Activated naive CD8-positive, alpha-beta T cell treated with anti-CD3 and anti-CD28 coated beads, Interleukin-2, amount 50 U/mL, for 24 hours (primary cell): ENCODE data around the gene DNMBP.

ENCODE experiments used
- ATAC-seq: fragments of 150-1000 bp; cut with Tn5 transposase; one replicate; pipeline ENCODE4 v1.10.0; 2021
- DNase-seq: peaks from one replicate; pipeline ENCODE4 v3.0.0; 2021
- H3K27ac Mint-ChIP-seq: one replicate; pipeline ENCODE4 v1.8.0; 2021; ENCODE audit warnings: mild to moderate bottlenecking, mixed read lengths
- H3K27me3 Mint-ChIP-seq: one replicate; pipeline ENCODE4 v1.8.0; 2021; ENCODE audit warnings: mixed read lengths
- H3K36me3 Mint-ChIP-seq: one replicate; pipeline ENCODE4 v1.8.0; 2021; ENCODE audit warnings: low read depth, mixed read lengths
- H3K4me1 Mint-ChIP-seq: one replicate; pipeline ENCODE4 v1.8.0; 2021; ENCODE audit warnings: mixed read lengths
- H3K4me3 Mint-ChIP-seq: one replicate; pipeline ENCODE4 v1.8.0; 2021; ENCODE audit warnings: mild to moderate bottlenecking, moderate library complexity, mixed read lengths
- H3K9me3 Mint-ChIP-seq: one replicate; pipeline ENCODE4 v1.8.0; 2021; ENCODE audit warnings: mixed read lengths

DNMBP gene

DNA sequence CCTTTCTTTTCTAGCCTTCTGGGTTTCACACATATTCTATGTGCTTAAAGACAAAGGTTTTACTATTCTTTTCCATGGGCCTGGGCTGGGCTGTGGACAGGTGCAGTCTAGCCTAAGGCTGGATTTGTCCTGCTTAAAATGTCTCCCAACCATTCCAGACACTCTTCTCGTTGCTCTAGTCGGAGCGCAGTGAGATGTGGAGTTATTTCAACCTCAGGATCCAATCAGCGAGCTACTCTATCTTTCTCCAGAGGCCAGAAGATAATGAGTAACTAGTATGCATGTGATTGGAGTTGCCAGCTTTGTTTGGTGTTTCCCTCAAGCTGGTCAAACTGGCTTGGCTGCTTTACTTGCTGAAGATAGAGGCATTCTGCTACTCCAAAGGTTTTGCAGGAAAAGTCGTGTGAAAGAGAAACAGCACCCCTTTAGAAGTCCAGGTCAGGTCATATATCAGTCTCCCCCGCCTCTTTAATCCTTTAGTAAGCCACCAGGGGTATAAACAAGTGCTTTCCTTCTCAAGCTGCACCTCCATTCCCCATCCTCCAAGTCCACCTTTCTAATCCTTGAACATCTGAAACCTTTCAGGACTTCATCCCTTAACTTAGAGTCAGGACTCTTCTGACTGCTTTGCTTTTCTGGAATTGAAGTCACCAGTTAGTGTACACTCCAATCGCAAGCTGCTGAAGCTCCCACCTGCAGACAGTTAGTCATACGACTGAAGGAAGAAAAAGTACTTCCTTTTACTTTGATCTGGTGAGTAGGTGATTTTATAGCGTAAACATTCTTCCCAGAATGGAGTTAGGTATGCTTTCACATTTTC, 78.8 kb downstream of the DNMBP start:
- peaks cover 23% of the 10 kb centered on the region for H3K4me1 Mint-ChIP-seq
- H3K27me3 Mint-ChIP-seq = no peaks in the 10 kb centered on the region
- no peaks in the 10 kb centered on the region for H3K9me3 Mint-ChIP-seq
- peak overlapping the region; percentile 10 for H3K27ac Mint-ChIP-seq
- no peak for ATAC-seq
- no peak for DNase-seq
- H3K4me3 Mint-ChIP-seq = no peak overlapping the region
- no peaks in the 10 kb centered on the region for H3K36me3 Mint-ChIP-seq

DNA sequence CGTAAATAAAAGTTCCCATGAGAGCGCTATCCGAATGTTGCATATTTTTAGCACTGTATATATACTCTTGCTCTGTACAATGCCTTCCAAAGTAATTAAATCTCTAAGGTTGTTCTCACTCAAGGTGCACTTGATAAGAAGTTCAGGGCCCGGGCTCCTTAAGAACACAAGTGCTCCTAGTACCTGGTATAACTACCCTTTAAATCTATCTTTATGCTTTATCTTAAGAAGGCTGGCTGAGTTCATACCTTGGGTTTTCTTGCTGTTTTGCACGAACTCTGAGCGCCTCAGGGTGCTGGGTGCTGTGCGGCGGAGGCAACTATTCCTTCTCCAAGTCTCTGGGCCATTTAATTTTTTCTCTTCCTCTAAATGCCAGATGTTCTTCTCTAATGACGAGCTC, 80.4 kb downstream of the DNMBP start:
- Mint-ChIP-seq H3K36me3 (no peaks in the 10 kb centered on the region), H3K27me3 (no peaks in the 10 kb centered on the region), H3K27ac (no peak overlapping the region), H3K4me3 (no peak overlapping the region), H3K4me1 (peaks cover 23% of the 10 kb centered on the region), H3K9me3 (no peaks in the 10 kb centered on the region)
- no peak for DNase-seq
- no peak for ATAC-seq

DNA sequence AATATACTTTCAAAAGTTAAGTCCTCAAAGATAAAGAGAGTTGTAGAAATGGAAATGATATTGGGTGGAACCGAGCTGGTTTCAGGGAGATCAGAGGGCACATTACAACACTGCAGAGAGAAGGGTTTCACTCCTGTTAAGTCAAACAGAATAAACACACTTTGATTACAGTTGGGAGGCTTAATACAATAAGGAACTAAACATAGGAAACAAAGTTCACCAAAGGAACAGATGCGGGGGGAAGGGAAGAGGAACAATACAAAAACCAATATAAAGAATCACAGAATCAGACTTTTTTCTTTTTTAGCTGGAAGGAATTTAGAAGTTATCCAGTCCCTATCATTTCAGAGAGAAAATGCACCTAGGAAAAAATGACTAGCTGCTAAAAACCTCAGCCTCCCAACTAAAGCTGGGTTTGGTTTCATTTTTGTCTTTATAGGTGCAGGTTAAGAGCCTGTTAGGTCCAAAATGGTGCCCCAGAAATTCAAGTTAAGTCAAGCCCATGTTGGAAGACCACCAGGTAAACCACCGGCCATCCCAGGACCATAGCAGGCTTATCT, 81.9 kb downstream of the DNMBP start:
- ATAC-seq (no peak), DNase-seq (no peak)
- Mint-ChIP-seq H3K4me1 (peaks cover 23% of the 10 kb centered on the region), H3K4me3 (no peak overlapping the region), H3K27me3 (no peaks in the 10 kb centered on the region), H3K36me3 (peaks cover 2% of the 10 kb centered on the region), H3K9me3 (no peaks in the 10 kb centered on the region), H3K27ac (peak overlapping the region; percentile 25)

DNA sequence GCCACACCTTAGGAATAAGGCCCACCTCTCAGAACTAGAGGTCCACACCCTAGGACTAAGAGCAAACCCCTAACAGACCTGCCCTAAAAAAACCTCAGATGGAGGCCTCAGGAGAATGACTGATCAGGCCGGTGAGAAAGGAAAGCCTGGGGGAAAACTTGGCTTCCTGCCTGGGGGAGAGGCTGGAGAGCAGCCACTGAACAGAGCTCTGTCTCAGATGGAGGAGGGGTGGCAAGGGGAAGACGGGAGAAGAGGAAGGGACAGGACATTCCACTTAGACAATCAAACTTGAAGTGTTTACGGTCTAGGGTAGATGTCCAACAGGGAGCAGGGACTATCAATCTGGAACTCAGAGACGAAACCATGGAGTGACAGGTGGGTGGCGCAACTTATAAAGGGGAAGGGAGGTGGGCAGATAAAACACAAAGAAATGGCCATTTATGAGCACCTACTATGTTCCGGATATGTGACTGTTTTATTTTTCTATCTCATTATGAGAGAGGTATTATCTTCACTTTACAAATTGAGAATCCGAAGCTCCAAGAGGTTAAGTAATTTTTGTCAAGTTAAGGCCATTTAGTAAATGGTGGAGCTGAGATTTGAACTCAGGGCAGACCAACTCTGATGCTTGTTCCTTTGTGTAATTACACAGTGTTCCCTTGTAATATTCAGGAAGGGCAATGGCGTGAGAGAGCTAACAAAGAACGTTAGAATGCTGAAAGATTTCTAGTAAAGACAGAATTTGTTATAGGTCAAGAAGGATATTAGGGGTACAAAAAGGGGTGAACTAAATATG, 82.6 kb downstream of the DNMBP start:
- no peaks in the 10 kb centered on the region for H3K27me3 Mint-ChIP-seq
- no peak overlapping the region for H3K4me3 Mint-ChIP-seq
- H3K36me3 Mint-ChIP-seq = peaks cover 2% of the 10 kb centered on the region
- DNase-seq (no peak), ATAC-seq (no peak)
- peak overlapping the region; percentile 25 for H3K27ac Mint-ChIP-seq
- no peaks in the 10 kb centered on the region for H3K9me3 Mint-ChIP-seq
- H3K4me1 Mint-ChIP-seq = peaks cover 22% of the 10 kb centered on the region

DNA sequence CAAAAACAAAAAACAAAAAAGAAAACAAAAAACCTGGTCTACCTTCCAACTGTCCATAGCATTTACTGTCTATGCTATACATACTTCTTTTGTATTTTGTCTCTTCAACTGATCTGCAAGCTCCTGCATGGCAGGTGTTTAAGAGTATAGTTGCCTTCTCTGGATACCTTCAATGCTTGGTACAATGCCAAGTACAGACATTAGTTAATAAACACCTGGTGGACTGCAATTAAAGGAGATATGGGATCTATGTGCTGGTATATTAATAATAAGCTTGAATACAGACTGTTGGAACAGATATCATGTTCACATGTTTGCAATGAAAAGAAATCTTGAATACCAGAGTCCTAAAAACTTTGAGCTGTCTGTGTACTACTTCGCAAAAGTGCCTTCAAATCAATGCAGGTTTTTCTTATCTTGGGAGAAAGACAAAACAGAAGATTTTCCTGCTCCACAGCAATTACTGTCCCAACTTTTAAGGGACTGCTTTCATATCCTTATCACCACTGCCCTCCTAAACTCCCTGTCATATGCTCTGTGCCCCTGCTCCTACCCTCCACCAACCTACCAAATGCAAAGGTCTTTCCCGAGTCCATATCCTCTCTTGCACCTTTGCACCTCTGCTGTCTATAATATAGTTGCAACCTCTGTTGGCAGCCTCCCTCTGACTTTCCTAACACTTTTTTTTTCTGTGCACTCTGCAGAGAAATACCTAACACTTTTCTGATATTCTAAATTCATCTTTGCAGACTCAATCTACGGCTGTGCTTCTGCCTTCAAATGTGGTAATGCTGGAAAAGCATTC, 85.1 kb downstream of the DNMBP start:
- peaks cover 2% of the 10 kb centered on the region for H3K36me3 Mint-ChIP-seq
- ATAC-seq (no peak), DNase-seq (no peak)
- H3K27ac Mint-ChIP-seq = no peak overlapping the region
- no peak overlapping the region for H3K4me3 Mint-ChIP-seq
- peaks cover 15% of the 10 kb centered on the region for H3K4me1 Mint-ChIP-seq
- H3K27me3 Mint-ChIP-seq = no peaks in the 10 kb centered on the region
- no peaks in the 10 kb centered on the region for H3K9me3 Mint-ChIP-seq

DNA sequence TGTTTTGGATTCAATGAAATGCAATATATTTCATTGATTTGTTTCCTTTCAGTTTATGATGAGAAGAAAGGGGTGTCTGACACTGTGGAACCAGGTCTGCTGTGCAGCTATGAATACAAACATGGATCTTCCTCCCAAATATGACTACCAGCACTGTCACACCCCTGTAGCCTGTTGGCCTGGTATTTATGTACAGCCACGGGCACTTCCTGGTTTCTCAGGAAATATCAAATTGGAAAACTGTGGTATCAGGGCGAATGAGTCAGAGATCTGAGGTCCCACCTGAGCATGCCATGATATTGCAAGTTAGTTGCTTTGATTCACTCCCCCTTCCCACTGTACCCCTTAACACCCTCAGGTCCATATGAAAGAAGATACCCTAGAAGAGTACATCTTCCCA, 87.8 kb downstream of the DNMBP start:
- H3K4me1 Mint-ChIP-seq = peaks cover 6% of the 10 kb centered on the region
- no peaks in the 10 kb centered on the region for H3K27me3 Mint-ChIP-seq
- DNase-seq (no peak), ATAC-seq (peak; percentile 15)
- no peak overlapping the region for H3K27ac Mint-ChIP-seq
- no peaks in the 10 kb centered on the region for H3K9me3 Mint-ChIP-seq
- H3K36me3 Mint-ChIP-seq = peaks cover 2% of the 10 kb centered on the region
- H3K4me3 Mint-ChIP-seq = no peak overlapping the region

DNA sequence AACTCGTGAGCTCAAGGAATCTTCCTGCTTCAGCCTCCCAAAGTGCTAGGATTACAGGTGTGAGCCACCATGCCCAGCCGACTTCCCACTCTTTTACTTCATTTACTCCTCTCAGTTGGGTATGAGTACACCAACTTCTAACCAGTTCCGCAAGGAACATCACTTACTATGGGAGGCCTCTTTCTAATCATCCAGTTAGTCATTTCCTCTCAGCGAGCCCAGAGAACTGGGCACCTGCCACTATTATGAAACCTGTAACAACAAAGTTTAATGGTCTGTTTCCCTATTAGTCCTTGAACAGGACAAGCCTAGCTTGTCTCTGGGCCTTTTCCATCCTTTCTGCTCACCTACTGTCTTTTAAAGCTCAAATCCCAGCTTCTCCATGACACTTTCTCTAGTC, 88.8 kb downstream of the DNMBP start:
- Mint-ChIP-seq H3K4me1 (peaks cover 4% of the 10 kb centered on the region), H3K9me3 (no peaks in the 10 kb centered on the region), H3K36me3 (peaks cover 2% of the 10 kb centered on the region), H3K27me3 (no peaks in the 10 kb centered on the region), H3K4me3 (no peak overlapping the region), H3K27ac (no peak overlapping the region)
- DNase-seq = no peak
- ATAC-seq = no peak

DNA sequence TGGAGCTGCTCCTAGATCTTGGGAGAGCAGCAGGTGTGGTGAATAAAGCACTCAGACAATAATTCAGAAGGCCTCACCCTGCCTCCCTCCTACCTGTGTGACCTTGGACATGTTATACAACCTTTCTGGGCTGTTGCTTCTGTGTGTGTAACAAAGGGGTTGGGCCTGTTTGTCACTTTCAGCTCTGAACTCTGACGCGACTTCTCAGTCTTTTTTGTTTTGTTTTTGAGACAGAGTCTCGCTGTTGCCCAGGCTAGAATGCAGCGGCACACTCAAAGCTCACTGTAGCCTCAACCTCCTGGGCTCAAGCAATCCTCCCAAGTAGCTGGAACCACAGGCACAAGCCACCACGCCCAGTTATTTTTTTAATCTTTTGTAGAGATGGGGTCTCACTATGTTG, 89.3 kb downstream of the DNMBP start:
- H3K27ac Mint-ChIP-seq = no peak overlapping the region
- H3K4me1 Mint-ChIP-seq = peaks cover 4% of the 10 kb centered on the region
- H3K36me3 Mint-ChIP-seq = peaks cover 2% of the 10 kb centered on the region
- H3K9me3 Mint-ChIP-seq = no peaks in the 10 kb centered on the region
- no peaks in the 10 kb centered on the region for H3K27me3 Mint-ChIP-seq
- ATAC-seq = no peak
- H3K4me3 Mint-ChIP-seq = no peak overlapping the region
- DNase-seq = no peak

DNA sequence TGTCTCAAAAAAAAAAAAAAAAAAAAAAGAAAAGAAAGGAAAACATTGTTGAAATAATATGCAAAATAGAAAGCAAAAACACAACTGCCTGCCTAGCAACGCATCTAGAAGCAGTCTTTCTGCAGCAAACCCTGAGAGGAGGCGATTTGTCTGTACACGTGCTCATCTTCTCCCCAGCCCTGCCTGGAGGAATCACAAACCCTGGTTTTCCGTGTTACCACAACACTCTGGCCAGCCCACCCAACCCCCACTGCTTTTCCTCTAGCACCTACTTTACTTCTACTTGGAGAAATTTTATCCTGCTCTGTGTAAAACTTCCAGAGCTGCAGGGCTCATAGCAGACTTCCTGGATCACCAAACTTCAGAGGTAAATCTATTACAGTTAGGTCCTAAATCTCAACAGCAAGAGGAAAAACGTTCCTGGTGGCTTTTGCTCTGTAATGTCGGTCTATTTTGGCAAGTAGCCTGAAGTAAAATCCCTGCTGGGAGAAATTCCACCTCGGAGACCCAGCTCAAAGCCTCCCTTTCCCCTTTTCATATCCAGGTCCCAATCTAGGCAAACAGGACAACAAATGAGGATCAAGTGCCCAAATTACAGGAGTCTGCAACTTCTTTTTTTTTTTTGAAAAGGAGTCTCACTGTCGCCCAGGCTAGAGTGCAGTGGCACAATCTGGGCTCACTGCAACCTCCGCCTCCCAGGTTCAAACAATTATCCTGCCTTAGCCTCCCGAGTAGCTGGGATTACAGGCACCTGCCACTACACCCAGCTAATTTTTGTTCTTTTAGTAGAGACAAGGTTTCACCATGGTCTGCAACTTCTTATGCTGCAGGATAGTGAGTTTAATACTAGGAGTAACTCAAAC, 91.6 kb downstream of the DNMBP start:
- ATAC-seq = no peak
- Mint-ChIP-seq H3K36me3 (no peaks in the 10 kb centered on the region), H3K4me3 (no peak overlapping the region), H3K27ac (no peak overlapping the region), H3K4me1 (peaks cover 4% of the 10 kb centered on the region), H3K27me3 (no peaks in the 10 kb centered on the region), H3K9me3 (no peaks in the 10 kb centered on the region)
- no peak for DNase-seq

DNA sequence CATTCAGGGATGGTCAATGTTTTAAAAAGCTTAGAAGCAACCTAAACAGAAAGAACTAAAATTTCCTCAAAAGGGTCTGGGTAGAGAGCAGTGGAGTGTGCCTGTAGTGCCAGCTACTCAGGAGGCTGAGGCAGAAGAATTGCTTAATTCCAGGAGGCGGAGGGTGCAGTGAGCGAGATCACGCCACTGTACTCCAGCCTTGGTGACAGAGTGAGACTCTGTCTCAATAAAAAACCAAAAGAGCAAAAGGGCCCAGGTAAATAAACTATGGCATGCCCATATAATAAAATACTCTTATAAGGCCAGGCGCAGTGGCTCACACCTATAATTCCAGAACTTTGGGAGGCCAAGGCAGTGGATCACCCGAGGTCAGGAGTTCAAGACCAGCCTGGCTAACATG, 93.0 kb downstream of the DNMBP start:
- no peak overlapping the region for H3K27ac Mint-ChIP-seq
- DNase-seq (no peak), ATAC-seq (no peak)
- no peaks in the 10 kb centered on the region for H3K36me3 Mint-ChIP-seq
- H3K9me3 Mint-ChIP-seq = no peaks in the 10 kb centered on the region
- no peak overlapping the region for H3K4me3 Mint-ChIP-seq
- H3K4me1 Mint-ChIP-seq = no peaks in the 10 kb centered on the region
- no peaks in the 10 kb centered on the region for H3K27me3 Mint-ChIP-seq

DNA sequence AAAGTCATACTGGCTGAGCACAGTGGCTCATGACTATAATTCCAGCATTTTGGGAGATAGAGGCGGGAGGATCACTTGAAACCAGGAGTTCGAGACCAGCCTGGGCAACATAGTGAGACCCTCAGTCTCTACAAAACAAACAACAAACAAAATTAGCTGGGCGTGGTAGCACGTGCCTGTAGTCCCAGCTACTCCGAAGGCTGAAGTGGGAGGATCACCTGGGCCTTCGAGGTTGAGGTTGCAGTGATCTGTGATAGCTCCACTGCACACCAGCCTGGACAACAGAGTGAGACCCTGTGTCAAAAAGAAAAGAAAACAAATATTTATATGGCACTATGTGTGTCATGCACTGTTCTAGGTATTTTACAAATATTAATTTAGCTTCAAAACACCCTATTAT, 94.3 kb downstream of the DNMBP start:
- DNase-seq = no peak
- Mint-ChIP-seq H3K4me1 (no peaks in the 10 kb centered on the region), H3K9me3 (no peaks in the 10 kb centered on the region), H3K4me3 (no peak overlapping the region), H3K27ac (no peak overlapping the region), H3K36me3 (no peaks in the 10 kb centered on the region), H3K27me3 (no peaks in the 10 kb centered on the region)
- no peak for ATAC-seq

DNA sequence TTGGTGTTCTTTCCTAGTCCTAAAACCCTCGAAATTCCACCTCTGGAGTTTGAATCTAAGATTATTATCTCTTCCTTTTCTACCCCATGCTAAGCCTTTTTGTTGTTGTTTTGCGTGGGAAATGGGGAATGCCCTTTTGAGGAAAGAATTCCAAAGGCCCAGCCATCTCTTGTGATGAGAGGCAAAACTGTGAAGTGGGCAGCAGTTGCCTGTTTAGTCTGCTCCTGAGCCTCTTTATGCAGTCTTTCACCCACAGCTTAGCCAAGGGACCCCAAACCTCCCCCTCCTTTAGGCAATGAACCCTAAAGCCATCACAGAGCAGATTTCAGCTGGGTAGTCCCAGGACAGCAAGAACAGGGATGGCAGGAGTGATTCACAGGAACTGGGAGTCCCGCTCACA, 95.5 kb downstream of the DNMBP start:
- Mint-ChIP-seq H3K36me3 (no peaks in the 10 kb centered on the region), H3K9me3 (no peaks in the 10 kb centered on the region), H3K27ac (no peak overlapping the region), H3K4me1 (no peaks in the 10 kb centered on the region), H3K4me3 (no peak overlapping the region), H3K27me3 (no peaks in the 10 kb centered on the region)
- ATAC-seq = no peak
- no peak for DNase-seq

DNA sequence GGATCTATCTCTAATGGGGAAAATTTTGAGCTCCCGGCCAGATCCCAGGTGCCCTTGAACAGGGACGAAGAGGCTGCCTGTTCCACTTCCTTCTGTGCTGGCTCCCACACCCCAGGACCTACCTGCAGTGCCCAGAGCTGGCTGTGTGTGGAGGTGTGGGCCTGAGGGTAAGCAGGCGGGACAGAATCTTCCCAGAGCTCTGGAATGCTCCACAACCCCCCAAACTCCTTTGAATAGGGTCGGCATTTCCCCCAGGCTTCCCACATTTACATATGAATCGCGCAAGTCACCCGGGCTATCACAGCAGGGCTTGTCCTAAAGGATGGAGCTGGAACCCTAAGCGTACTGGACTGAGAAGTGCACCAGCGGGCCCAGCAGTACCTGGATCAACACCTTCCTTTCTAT, 95.9 kb downstream of the DNMBP start:
- no peak for DNase-seq
- Mint-ChIP-seq H3K36me3 (no peaks in the 10 kb centered on the region), H3K27ac (no peak overlapping the region), H3K4me1 (no peaks in the 10 kb centered on the region), H3K27me3 (no peaks in the 10 kb centered on the region), H3K9me3 (no peaks in the 10 kb centered on the region), H3K4me3 (no peak overlapping the region)
- no peak for ATAC-seq

DNA sequence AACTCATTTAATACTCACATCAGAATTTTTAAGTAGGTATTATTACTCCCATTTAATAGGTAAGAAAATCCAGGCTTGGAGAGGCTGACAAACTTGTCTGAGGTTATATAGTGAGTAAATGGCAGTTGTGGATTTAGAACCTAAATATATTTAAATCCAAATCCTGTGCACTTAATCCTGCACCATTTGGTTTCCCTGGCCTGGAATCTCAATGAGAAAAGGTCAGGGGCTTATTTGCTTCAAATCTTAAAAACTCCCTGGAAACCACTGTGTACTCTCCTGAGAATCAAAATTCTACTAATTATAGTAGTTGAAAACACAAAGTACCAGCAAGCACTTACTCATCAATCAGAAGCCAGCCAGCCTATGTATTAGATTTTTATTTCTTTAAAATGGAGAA, 97.7 kb downstream of the DNMBP start:
- H3K4me1 Mint-ChIP-seq = no peaks in the 10 kb centered on the region
- H3K27me3 Mint-ChIP-seq = no peaks in the 10 kb centered on the region
- no peak overlapping the region for H3K4me3 Mint-ChIP-seq
- peaks cover 7% of the 10 kb centered on the region for H3K36me3 Mint-ChIP-seq
- H3K27ac Mint-ChIP-seq = no peak overlapping the region
- no peaks in the 10 kb centered on the region for H3K9me3 Mint-ChIP-seq
- no peak for ATAC-seq
- DNase-seq = no peak
